Right cardiac atrium (tissue), 5 donors: Measurements from ENCODE around the gene TBC1D2B. TPM values are rescaled to one million over a fixed set of nuclear protein-coding genes. Genes with fewer than 3 reads are reported as not detected.
A peak's percentile ranks its signal among the peaks of the same experiment; 100 is the strongest.

Experiments used
- ATAC-seq, 2 donors: fragments of 200-7000 bp; cut with Tn5 transposase; one replicate each; pipeline versions ENCODE4 v1.8.0 to v1.9.1; 2020; ENCODE audit warnings: moderate library complexity in 2 of 2, mild to moderate bottlenecking in 1 of 2
- DNase-seq, 3 donors: peaks; one replicate each; pipeline ENCODE4 v3.0.0-alpha.2; 2020
- H3K27ac ChIP-seq: one replicate; pipeline ENCODE4 v1.5.1; 2013; ENCODE audit warnings: mild to moderate bottlenecking, low read length, control low read depth, moderate library complexity
- H3K27me3 ChIP-seq: one replicate; pipeline ENCODE4 v1.6.1; 2013; ENCODE audit not compliant: control insufficient read depth, insufficient read depth
- H3K4me1 ChIP-seq: one replicate; pipeline ENCODE4 v1.6.1; 2013; ENCODE audit warnings: low read length; ENCODE audit not compliant: control insufficient read depth, insufficient read depth
- H3K4me3 ChIP-seq: one replicate; pipeline ENCODE4 v1.5.1; 2013; ENCODE audit warnings: low read length, control low read depth
- H3K9me3 ChIP-seq: one replicate; pipeline ENCODE4 v1.6.1; 2013; ENCODE audit warnings: low read length; ENCODE audit not compliant: control insufficient read depth
- WGBS: extraction: QIAGEN DNeasy Blood & Tissue Kit; methylation state at CpG from one replicate; pipeline ENCODE4 v1.1.7; 2013; 5-methylcytosine and 5-hydroxymethylcytosine counted together
- intact Hi-C, 4 donors: fragments of 100-400 bp; cut with DNase I; formaldehyde crosslinking; loops; one replicate each; pipeline versions ENCODE4 v1.11.0 to v1.14.0; 2022 to 2023
- polyA plus RNA-seq: library from polyadenylated mRNA; stranded (reverse); fragments of 200-250 nt; gene quantifications from one replicate; pipeline ENCODE4 v1.2.3, GENCODE V29; 2013
- total RNA-seq, 4 donors: library from RNA; stranded (reverse); fragmentation: NEBNext Ultra II Directional; extraction: Animal tissue kit (Norgen Biotek cat#: 25700); gene quantifications; one replicate each; pipeline ENCODE4 v1.2.1, GENCODE V29; 2021
- donor health status: healthy with polysubstance abuse.
- donor health status: DM: no; HTN: yes; CAD: no.
- donor health status: DM: no; HTN: no; CAD: no.
- donor health status: DM: no; HTN: yes; CAD: no; lungs with severe emphysema.
- donor health status: DM: yes; HTN: yes; CAD: no.

TBC1D2B gene
- total and polyA plus RNA-seq, 5 donors, result 8.2 to 19.8 (median 15.0) TPM

DNA sequence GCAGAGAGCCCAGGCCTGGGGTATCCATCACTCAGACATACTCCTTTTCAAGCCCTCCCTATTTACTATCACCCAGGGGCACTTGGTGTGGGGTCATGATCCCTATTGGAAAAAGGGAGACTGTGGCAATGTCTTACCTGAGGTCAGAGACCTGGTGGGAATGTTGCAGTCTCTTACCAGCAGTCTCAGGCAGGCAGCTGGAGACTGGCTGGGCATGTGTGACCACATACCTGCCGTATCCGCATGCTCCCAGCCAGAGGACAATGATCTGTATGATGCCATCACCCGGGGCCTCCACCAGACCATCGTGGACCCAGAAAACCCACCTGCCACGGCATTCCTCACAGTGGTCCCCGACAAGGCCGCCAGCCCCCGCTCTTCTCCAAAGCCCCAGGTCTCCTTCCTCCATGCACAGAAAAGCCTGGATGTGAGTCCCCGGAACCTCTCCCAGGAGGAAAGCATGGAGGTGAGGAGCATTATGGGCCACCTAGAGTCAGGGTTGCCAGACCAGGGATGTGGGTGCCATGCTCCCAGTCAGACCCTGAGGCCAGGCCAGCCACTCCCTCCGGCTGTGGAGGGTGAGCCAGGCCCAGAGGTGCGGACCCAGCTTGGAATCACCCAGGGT, 20.7 kb upstream of the TBC1D2B start:
- H3K27me3 ChIP-seq, result no peaks in the 10 kb centered on the region
- no peaks in the 10 kb centered on the region for H3K9me3 ChIP-seq
- WGBS, result 89% methylated on average over 11 of the region's 11 CpGs
- ATAC-seq (no peak), DNase-seq (no peak)
- no peak overlapping the region for H3K27ac ChIP-seq
- intact Hi-C loops, result no loop called here
- H3K4me1 ChIP-seq, result no peaks in the 10 kb centered on the region
- no peak overlapping the region for H3K4me3 ChIP-seq

GRCh38 chr15:78097667-78098066, 20.2 kb upstream of the TBC1D2B start:
- Histone ChIP-seq H3K27me3 (no peaks in the 10 kb centered on the region), H3K4me1 (peaks cover 2% of the 10 kb centered on the region), H3K27ac (no peak overlapping the region), H3K4me3 (no peak overlapping the region), H3K9me3 (no peaks in the 10 kb centered on the region)
- ATAC-seq, result no peak
- DNase-seq, result no peak
- WGBS, result 91% methylated on average over 9 of the region's 9 CpGs
- intact Hi-C loops, result no loop called here

GRCh38 chr15:78093242-78094020, 15.9 kb upstream of the TBC1D2B start:
- Histone ChIP-seq H3K27ac (no peak overlapping the region), H3K27me3 (no peaks in the 10 kb centered on the region), H3K4me1 (peaks cover 6% of the 10 kb centered on the region), H3K4me3 (no peak overlapping the region), H3K9me3 (no peaks in the 10 kb centered on the region)
- DNase-seq (no peak), ATAC-seq (peak; percentile 70 to 86)
- 37% methylated on average over 5 of the region's 5 CpGs for WGBS
- intact Hi-C loops, result no loop called here

- ATAC-seq (peak; percentile 40), DNase-seq (peak in 1 of 3 donors; percentile 65)
- Histone ChIP-seq H3K4me3 (no peak within 1 kb of the TSS), H3K27ac (no peak within 1 kb of the TSS), H3K27me3 (no peaks in the 10 kb centered on the region), H3K4me1 (peaks cover 6% of the 10 kb centered on the region), H3K9me3 (no peaks in the 10 kb centered on the region)
- 67% methylated on average over 11 of the region's 11 CpGs for WGBS
- intact Hi-C loops, result no loop called here
These were observed 14.9 kb upstream of the TBC1D2B start, which contains the start of gene SH2D7 for GRCh38 chr15:78092261-78093041. TSS of gene SH2D7 (plus strand) at chr15:78092561. CDS start at chr15:78092585, 24 bp downstream.

DNA sequence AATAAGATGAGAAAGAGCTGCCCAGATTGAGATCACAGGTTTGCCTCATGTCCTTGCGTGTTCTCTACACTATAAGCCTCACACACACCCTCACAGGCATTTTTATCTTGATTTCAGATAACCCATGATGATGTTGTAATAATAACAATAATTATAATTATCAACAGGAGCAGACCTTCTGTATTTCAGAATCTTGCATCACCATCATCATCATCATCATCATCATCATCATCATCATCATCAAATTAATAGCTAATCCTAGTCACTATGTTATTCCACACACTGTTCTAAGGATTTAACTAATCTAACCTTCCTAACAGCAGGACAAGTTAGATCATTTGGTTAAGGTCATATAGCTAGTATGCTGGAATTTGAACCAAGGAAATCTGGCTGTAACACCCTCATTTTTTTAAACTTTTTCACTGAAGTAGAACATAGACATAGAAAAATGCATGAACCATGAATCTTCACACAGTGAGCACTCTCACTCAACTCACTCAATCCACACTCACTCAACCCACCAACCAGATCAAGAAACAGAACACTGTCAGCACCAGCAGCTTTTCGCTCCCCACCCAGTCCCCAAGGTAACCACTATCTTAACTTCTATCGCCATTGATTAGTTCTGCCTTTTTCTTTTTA, 13.0 kb upstream of the TBC1D2B start:
- ATAC-seq, result no peak
- H3K9me3 ChIP-seq, result no peaks in the 10 kb centered on the region
- H3K27me3 ChIP-seq, result no peaks in the 10 kb centered on the region
- WGBS, result 93% methylated on average over 3 of the region's 3 CpGs
- H3K4me1 ChIP-seq, result peaks cover 6% of the 10 kb centered on the region
- no peak overlapping the region for H3K4me3 ChIP-seq
- no peak overlapping the region for H3K27ac ChIP-seq
- intact Hi-C loops, result no loop called here
- no peak for DNase-seq

- no peak for ATAC-seq
- no peak overlapping the region for H3K27ac ChIP-seq
- 88% methylated on average over 3 of the region's 3 CpGs for WGBS
- DNase-seq, result no peak
- peaks cover 6% of the 10 kb centered on the region for H3K4me1 ChIP-seq
- H3K4me3 ChIP-seq, result no peak overlapping the region
- no peaks in the 10 kb centered on the region for H3K27me3 ChIP-seq
- intact Hi-C loops, result no loop called here
- H3K9me3 ChIP-seq, result no peaks in the 10 kb centered on the region
These were observed 11.2 kb upstream of the TBC1D2B start for GRCh38 chr15:78088773-78089080.

- Histone ChIP-seq H3K4me3 (no peak overlapping the region), H3K27me3 (no peaks in the 10 kb centered on the region), H3K4me1 (peaks cover 5% of the 10 kb centered on the region), H3K27ac (no peak overlapping the region), H3K9me3 (no peaks in the 10 kb centered on the region)
- intact Hi-C loops, result no loop called here
- 85% methylated on average over 12 of the region's 12 CpGs for WGBS
- no peak for DNase-seq
- ATAC-seq, result no peak
These were observed 10.7 kb upstream of the TBC1D2B start for GRCh38 chr15:78087951-78088772.

GRCh38 chr15:78085928-78086327, 8.4 kb upstream of the TBC1D2B start:
- H3K27me3 ChIP-seq, result no peaks in the 10 kb centered on the region
- ATAC-seq (no peak), DNase-seq (no peak)
- H3K4me1 ChIP-seq, result no peaks in the 10 kb centered on the region
- 73% methylated on average over 1 of the region's 1 CpG for WGBS
- H3K9me3 ChIP-seq, result no peaks in the 10 kb centered on the region
- no peak overlapping the region for H3K4me3 ChIP-seq
- no peak overlapping the region for H3K27ac ChIP-seq
- intact Hi-C loops, result no loop called here

DNA sequence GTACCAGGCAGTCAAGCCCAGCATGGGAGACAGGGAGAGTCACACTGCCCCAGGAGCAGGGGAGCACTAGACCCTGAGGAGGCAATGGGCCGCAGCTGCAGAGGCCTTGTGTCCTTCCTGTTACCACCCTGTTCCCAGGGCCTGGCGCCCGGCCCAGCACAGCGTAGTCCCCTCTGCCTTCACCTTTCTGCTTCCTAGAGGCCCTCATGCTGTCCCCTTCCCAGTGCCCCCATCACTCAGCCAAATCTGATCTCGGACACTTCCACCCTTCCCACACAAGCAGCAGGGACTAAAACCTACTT, 6.9 kb upstream of the TBC1D2B start:
- WGBS, result 62% methylated on average over 5 of the region's 5 CpGs
- H3K4me3 ChIP-seq, result no peak overlapping the region
- H3K27ac ChIP-seq, result no peak overlapping the region
- no peaks in the 10 kb centered on the region for H3K27me3 ChIP-seq
- no peaks in the 10 kb centered on the region for H3K4me1 ChIP-seq
- DNase-seq (peak in 1 of 3 donors; percentile 77), ATAC-seq (peak in 1 of 2 donors; percentile 27)
- intact Hi-C loops, result no loop called here
- no peaks in the 10 kb centered on the region for H3K9me3 ChIP-seq

- 85% methylated on average over 6 of the region's 6 CpGs for WGBS
These were observed 6.4 kb upstream of the TBC1D2B start for GRCh38 chr15:78083687-78084448.

More at GRCh38 chr15:78083687-78084448, 6.4 kb upstream of the TBC1D2B start:
- Histone ChIP-seq H3K27me3 (no peaks in the 10 kb centered on the region), H3K4me1 (no peaks in the 10 kb centered on the region), H3K9me3 (no peaks in the 10 kb centered on the region), H3K27ac (no peak overlapping the region), H3K4me3 (no peak overlapping the region)
- intact Hi-C loops, result no loop called here
- ATAC-seq (no peak), DNase-seq (no peak)
